Measurements from ENCODE around the gene VGLL1. TPM values are rescaled to one million over a fixed set of nuclear protein-coding genes. Genes with fewer than 3 reads are reported as not detected.

VGLL1 gene
- total and polyA plus RNA-seq, 9 donors = 0.09 to 1.7 (median 0.15) TPM; not detected in 5

GRCh38 chrX:136585960-136586359, 53.9 kb downstream of the VGLL1 start:
- Histone ChIP-seq H3K27me3 (ENCODE audit: control insufficient read depth, insufficient read depth, low read length) (peaks cover 18% of the 10 kb centered on the region), H3K36me3 (ENCODE audit: control insufficient read depth, insufficient read depth, low read length) (no peaks in the 10 kb centered on the region), H3K4me1 (ENCODE audit: control insufficient read depth, insufficient read depth, low read length) (no peaks in the 10 kb centered on the region), H3K9me3 (replicated peaks; ENCODE audit: control insufficient read depth, low read depth, low read length) (no peaks in the 10 kb centered on the region), H3K4me3 (ENCODE audit: low read length) (no peak overlapping the region), H3K27ac (ENCODE audit: low read length) (no peak overlapping the region)
- no CpG with 5 or more reads among the region's 3 CpGs for WGBS (ENCODE audit: insufficient coverage)
- DNase-seq = no peak

- 100% methylated on average over 1 of the region's 3 CpGs for WGBS (ENCODE audit: insufficient coverage)
- no peak for DNase-seq
Measured at GRCh38 chrX:136586386-136586785, 54.4 kb downstream of the VGLL1 start.

GRCh38 chrX:136587532-136587931, 55.5 kb downstream of the VGLL1 start:
- no peak for DNase-seq
- WGBS (ENCODE audit: insufficient coverage) = no CpG with 5 or more reads among the region's 3 CpGs
- no peak overlapping the region for H3K27ac ChIP-seq (ENCODE audit: low read length)
- H3K4me1 ChIP-seq (ENCODE audit: control insufficient read depth, insufficient read depth, low read length) = no peaks in the 10 kb centered on the region
- no peak overlapping the region for H3K4me3 ChIP-seq (ENCODE audit: low read length)
- H3K36me3 ChIP-seq (ENCODE audit: control insufficient read depth, insufficient read depth, low read length) = no peaks in the 10 kb centered on the region
- H3K9me3 ChIP-seq (replicated peaks; ENCODE audit: control insufficient read depth, low read depth, low read length) = no peaks in the 10 kb centered on the region
- peaks cover 11% of the 10 kb centered on the region for H3K27me3 ChIP-seq (ENCODE audit: control insufficient read depth, insufficient read depth, low read length)

More at GRCh38 chrX:136586386-136586785, 54.4 kb downstream of the VGLL1 start:
- H3K36me3 ChIP-seq (ENCODE audit: control insufficient read depth, insufficient read depth, low read length) = no peaks in the 10 kb centered on the region
- no peaks in the 10 kb centered on the region for H3K9me3 ChIP-seq (replicated peaks; ENCODE audit: control insufficient read depth, low read depth, low read length)
- no peak overlapping the region for H3K27ac ChIP-seq (ENCODE audit: low read length)
- H3K4me3 ChIP-seq (ENCODE audit: low read length) = no peak overlapping the region
- no peaks in the 10 kb centered on the region for H3K4me1 ChIP-seq (ENCODE audit: control insufficient read depth, insufficient read depth, low read length)
- peaks cover 14% of the 10 kb centered on the region for H3K27me3 ChIP-seq (ENCODE audit: control insufficient read depth, insufficient read depth, low read length)

- Histone ChIP-seq H3K4me3 (ENCODE audit: low read length) (no peak overlapping the region), H3K27me3 (ENCODE audit: control insufficient read depth, insufficient read depth, low read length) (peaks cover 11% of the 10 kb centered on the region), H3K9me3 (replicated peaks; ENCODE audit: control insufficient read depth, low read depth, low read length) (no peaks in the 10 kb centered on the region), H3K27ac (ENCODE audit: low read length) (no peak overlapping the region), H3K36me3 (ENCODE audit: control insufficient read depth, insufficient read depth, low read length) (no peaks in the 10 kb centered on the region), H3K4me1 (ENCODE audit: control insufficient read depth, insufficient read depth, low read length) (no peaks in the 10 kb centered on the region)
- no peak for DNase-seq
- WGBS (ENCODE audit: insufficient coverage) = no CpG with 5 or more reads among the region's 1 CpG
Measured at GRCh38 chrX:136588036-136588435, 56.0 kb downstream of the VGLL1 start.

- WGBS (ENCODE audit: insufficient coverage) = 77% methylated on average over 2 of the region's 3 CpGs
- no peak overlapping the region for H3K27ac ChIP-seq (ENCODE audit: low read length)
- no peaks in the 10 kb centered on the region for H3K4me1 ChIP-seq (ENCODE audit: control insufficient read depth, insufficient read depth, low read length)
- peaks cover 11% of the 10 kb centered on the region for H3K27me3 ChIP-seq (ENCODE audit: control insufficient read depth, insufficient read depth, low read length)
- no peak overlapping the region for H3K4me3 ChIP-seq (ENCODE audit: low read length)
- no peak for DNase-seq
- no peaks in the 10 kb centered on the region for H3K9me3 ChIP-seq (replicated peaks; ENCODE audit: control insufficient read depth, low read depth, low read length)
- no peaks in the 10 kb centered on the region for H3K36me3 ChIP-seq (ENCODE audit: control insufficient read depth, insufficient read depth, low read length)
Measured at GRCh38 chrX:136589966-136590365, 58.0 kb downstream of the VGLL1 start.

GRCh38 chrX:136597356-136597755, 65.3 kb downstream of the VGLL1 start:
- no peak overlapping the region for H3K27ac ChIP-seq (ENCODE audit: low read length)
- H3K36me3 ChIP-seq (ENCODE audit: control insufficient read depth, insufficient read depth, low read length) = no peaks in the 10 kb centered on the region
- H3K27me3 ChIP-seq (ENCODE audit: control insufficient read depth, insufficient read depth, low read length) = no peaks in the 10 kb centered on the region
- H3K4me1 ChIP-seq (ENCODE audit: control insufficient read depth, insufficient read depth, low read length) = no peaks in the 10 kb centered on the region
- H3K9me3 ChIP-seq (replicated peaks; ENCODE audit: control insufficient read depth, low read depth, low read length) = no peaks in the 10 kb centered on the region
- DNase-seq = no peak
- H3K4me3 ChIP-seq (ENCODE audit: low read length) = no peak overlapping the region
- no CpG with 5 or more reads among the region's 2 CpGs for WGBS (ENCODE audit: insufficient coverage)

- DNase-seq = no peak
- Histone ChIP-seq H3K4me3 (ENCODE audit: low read length) (no peak overlapping the region), H3K36me3 (ENCODE audit: control insufficient read depth, insufficient read depth, low read length) (no peaks in the 10 kb centered on the region), H3K27ac (ENCODE audit: low read length) (no peak overlapping the region), H3K9me3 (replicated peaks; ENCODE audit: control insufficient read depth, low read depth, low read length) (no peaks in the 10 kb centered on the region), H3K27me3 (ENCODE audit: control insufficient read depth, insufficient read depth, low read length) (no peaks in the 10 kb centered on the region), H3K4me1 (ENCODE audit: control insufficient read depth, insufficient read depth, low read length) (no peaks in the 10 kb centered on the region)
Measured at GRCh38 chrX:136597954-136598353, 65.9 kb downstream of the VGLL1 start.

- WGBS (ENCODE audit: insufficient coverage) = 58% methylated on average over 7 of the region's 8 CpGs
- no peak overlapping the region for H3K4me3 ChIP-seq (ENCODE audit: low read length)
- H3K27ac ChIP-seq (ENCODE audit: low read length) = no peak overlapping the region
- H3K36me3 ChIP-seq (ENCODE audit: control insufficient read depth, insufficient read depth, low read length) = no peaks in the 10 kb centered on the region
- no peak for DNase-seq
- H3K9me3 ChIP-seq (replicated peaks; ENCODE audit: control insufficient read depth, low read depth, low read length) = no peaks in the 10 kb centered on the region
- H3K4me1 ChIP-seq (ENCODE audit: control insufficient read depth, insufficient read depth, low read length) = no peaks in the 10 kb centered on the region
- H3K27me3 ChIP-seq (ENCODE audit: control insufficient read depth, insufficient read depth, low read length) = no peaks in the 10 kb centered on the region
Measured at GRCh38 chrX:136598631-136599030, 66.6 kb downstream of the VGLL1 start.

GRCh38 chrX:136600059-136600458, 68.0 kb downstream of the VGLL1 start:
- Histone ChIP-seq H3K27ac (ENCODE audit: low read length) (no peak overlapping the region), H3K27me3 (ENCODE audit: control insufficient read depth, insufficient read depth, low read length) (no peaks in the 10 kb centered on the region), H3K36me3 (ENCODE audit: control insufficient read depth, insufficient read depth, low read length) (no peaks in the 10 kb centered on the region), H3K9me3 (replicated peaks; ENCODE audit: control insufficient read depth, low read depth, low read length) (no peaks in the 10 kb centered on the region), H3K4me3 (ENCODE audit: low read length) (no peak overlapping the region), H3K4me1 (ENCODE audit: control insufficient read depth, insufficient read depth, low read length) (no peaks in the 10 kb centered on the region)
- no CpG with 5 or more reads among the region's 1 CpG for WGBS (ENCODE audit: insufficient coverage)
- no peak for DNase-seq
